ENCODE results near the gene MAP3K15. TPM values are rescaled to one million over a fixed set of nuclear protein-coding genes. Genes with fewer than 3 reads are reported as not detected.
A peak's percentile ranks its signal among the peaks of the same experiment; 100 is the strongest.

The MAP3K15 gene
- total RNA-seq, 1 donor from 2014 or later, result 1.4 TPM

DNA sequence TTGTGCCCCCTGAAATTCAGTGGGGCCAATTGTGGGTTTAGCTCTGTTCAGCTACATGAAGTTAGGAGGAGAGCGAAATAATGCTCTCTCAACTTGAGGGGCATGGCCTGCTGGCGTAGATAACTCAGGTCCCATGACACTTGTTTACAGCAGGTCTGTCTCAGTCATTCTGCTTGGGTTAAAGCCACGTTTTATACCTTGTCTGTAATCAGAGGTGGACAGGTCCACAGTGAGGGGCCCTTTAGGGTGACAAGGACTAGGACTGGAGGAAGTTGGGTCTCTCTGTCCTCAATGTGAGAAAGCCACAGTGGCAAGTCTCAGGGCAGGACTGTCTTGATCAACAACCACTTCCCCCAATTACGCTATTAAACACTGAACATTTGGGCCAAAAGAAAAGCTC, 122.6 kb downstream of the MAP3K15 start:
- no peak for DNase-seq

DNA sequence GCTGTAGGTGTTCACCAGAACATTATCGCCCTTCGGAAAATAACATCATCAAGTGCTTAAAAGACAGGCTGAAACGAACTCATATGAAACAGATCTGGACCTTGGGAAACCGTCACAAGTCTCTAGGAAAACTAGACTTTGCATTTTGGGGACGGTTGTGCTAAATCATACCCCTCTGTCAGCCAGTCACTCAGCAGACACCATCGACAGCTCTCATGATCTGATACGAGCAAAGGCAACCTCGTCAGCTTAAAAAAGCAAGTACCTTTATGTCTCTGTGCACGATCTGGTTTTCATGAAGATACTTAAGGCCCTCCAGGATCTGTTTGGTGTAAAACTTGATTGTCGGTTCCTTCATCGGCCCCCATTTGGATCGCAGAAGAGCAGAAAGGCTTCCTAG, 123.2 kb downstream of the MAP3K15 start:
- no peak for DNase-seq

GRCh38 chrX:19389227-19389845, 126.0 kb downstream of the MAP3K15 start:
- no peak for DNase-seq

- no peak for DNase-seq
These were observed 126.6 kb downstream of the MAP3K15 start for GRCh38 chrX:19388741-19389140.

- DNase-seq, result no peak
These were observed 127.1 kb downstream of the MAP3K15 start for GRCh38 chrX:19388064-19388679.

- no peak for DNase-seq
These were observed 128.6 kb downstream of the MAP3K15 start for GRCh38 chrX:19386679-19387078.

GRCh38 chrX:19382555-19383145, 132.7 kb downstream of the MAP3K15 start:
- no peak for DNase-seq

DNA sequence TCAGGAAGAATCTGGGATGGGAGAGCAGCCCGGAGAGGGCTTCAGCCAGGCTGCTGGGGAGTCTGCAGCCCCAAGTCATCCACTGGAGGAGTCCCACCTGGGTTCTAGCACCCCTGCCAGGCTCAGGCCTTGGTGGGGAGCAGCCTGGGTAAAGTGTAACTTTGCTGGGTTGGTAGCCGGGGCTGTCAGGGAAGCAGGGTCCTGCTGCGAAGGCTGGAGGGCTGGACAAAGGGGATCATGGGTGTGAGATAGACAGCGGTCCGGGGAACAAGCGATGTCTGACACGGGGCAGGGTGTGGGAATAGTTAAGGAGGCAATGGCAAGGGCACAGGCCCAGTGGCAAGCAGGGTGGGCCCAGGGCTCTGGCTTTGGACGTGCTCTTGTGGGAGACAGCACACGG, 134.0 kb downstream of the MAP3K15 start:
- DNase-seq, result no peak

GRCh38 chrX:19377799-19378198, 137.5 kb downstream of the MAP3K15 start:
- DNase-seq, result no peak

DNA sequence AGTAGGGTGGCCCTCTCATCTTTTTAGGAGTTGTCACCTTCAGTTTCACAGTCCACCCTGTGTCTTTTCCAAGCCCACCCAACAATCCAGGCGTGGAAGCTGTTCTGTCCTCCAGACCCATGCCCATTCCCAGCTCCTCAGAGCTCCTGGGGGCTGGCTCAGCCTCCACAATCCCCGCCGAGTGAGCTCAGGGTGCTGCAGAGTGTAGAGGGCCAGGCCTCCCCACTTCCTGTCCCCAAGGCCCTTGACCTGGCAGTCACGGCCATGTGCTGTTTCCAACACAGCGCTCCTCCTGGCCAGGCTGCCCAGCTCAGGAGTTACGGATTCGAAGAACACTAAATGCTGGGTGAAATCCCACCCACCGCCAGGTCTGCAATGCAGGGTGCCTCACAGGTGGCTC, 139.8 kb downstream of the MAP3K15 start:
- DNase-seq, result no peak

GRCh38 chrX:19373351-19373891, 141.9 kb downstream of the MAP3K15 start:
- no peak for DNase-seq

DNA sequence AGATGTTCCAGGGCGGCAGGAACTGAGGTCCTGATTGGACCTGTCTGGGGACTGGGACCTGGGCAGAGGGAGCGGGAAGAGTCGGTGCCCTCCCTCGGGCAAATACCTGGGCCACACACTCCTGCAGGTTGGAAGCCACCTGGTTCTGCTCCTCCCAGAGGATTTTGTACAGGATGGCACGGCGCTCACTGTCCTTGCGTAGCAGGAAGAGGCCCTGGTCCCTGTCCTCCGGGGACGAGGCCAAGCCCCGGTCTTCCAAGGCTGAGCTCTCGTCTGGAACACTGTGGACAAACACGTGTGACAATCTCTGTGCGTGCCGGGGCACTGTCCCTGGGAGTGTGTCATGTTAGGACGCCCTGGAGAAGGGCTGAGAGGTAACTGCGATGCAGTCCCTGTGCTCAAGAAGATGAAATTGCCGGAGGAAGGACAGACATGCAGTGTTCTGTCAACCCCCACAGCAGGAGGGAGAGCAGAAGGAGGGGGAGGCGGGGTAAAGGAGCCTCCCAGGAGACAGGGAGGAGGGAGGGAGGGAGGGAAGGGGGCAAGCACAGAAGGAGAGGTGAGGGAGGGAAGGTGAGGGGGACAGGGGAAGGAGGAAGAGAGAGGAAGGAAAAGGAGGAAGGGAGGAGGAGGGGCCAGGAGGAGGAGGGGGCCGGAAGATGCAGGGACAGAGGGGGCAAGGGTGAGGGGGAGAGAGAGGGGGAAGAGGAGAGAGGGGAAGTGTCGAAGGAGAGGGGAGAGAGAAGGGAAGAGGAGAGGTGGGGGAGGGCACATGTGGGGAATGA, 142.6 kb downstream of the MAP3K15 start:
- DNase-seq, result no peak

- DNase-seq, result peak; percentile 5
These were observed 143.2 kb downstream of the MAP3K15 start for GRCh38 chrX:19372170-19372546.

- no peak for DNase-seq
These were observed 145.2 kb downstream of the MAP3K15 start for GRCh38 chrX:19370061-19370460.

GRCh38 chrX:19368576-19368975, 146.7 kb downstream of the MAP3K15 start:
- DNase-seq, result no peak

DNA sequence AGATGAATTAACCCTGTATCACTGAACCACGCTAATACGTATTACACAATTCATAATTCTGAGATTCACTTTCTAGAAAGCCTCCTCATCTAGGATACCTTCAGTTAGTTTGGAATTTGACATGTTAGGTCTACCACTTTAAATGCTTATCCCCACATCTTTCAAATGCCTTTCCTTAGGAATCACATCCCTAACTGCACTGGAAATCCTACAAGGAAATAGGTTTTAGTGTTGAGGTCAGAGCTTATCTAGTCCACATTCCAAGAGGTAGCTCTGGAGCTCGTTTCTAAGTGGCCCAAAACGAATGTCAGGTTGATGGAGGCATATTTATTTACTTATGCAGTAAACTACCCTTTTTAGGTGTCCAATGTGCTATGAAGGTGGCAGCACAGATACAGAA, 153.6 kb downstream of the MAP3K15 start:
- DNase-seq, result no peak

- no peak for DNase-seq
These were observed 154.4 kb downstream of the MAP3K15 start for GRCh38 chrX:19360903-19361302.

DNA sequence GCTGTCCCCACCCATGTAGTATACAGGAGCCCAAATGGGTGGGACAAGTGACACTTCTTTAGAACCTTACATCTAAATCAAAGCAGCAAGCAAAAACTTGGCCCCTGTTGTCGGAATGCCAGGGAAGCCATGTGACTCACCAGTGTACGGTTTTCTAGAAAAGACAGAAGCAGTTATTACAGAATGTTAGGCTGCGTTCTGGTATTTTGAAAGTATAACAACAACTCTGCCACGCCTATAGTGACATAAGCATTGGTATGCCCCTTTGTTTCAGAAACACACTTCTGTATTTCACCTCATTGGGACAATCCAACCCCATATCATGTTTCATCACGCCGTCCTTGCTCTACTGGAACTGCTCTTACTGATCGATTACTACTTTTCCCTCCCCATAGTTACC, 156.8 kb downstream of the MAP3K15 start:
- no peak for DNase-seq

DNA sequence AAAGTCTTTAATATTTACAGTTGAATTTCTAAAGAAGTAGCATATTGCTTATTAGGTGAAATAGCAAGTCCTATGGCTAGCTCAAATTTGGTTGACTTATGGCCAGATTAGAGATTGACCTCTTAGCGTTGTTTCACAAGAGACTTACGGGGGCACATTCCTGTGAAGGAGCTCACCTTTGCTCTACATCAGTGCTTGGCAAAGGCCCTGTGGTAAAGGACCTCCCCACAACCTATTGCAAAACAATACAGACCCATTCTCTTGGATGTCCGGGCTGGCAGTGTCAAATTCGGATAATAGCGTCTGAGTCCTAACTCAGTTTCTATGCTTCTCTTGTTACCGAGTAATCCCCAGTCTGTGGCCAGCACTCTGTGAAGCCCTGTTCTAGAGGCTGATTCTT, 160.7 kb downstream of the MAP3K15 start:
- no peak for DNase-seq

GRCh38 chrX:19350941-19351384, 164.3 kb downstream of the MAP3K15 start:
- no peak for DNase-seq

DNA sequence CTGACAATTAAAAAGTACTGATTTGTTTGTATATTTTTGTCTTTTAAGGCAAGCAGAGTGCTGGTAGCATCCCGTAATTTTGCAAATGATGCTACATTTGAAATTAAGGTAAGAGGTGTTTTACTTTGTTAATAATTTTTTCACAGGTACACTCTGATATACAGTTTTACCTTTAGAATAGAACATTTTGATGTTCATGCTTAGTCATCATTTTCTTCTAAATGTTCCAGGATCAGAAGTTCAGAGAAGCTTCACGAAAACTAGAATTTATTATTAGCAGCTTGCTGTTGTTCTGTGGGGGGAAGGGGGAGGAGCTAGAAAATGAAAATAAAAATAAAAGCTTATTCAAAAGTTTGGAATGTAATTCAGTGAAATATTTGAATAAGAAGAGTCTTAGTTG, 166.0 kb downstream of the MAP3K15 start:
- no peak for DNase-seq

- DNase-seq, result no peak
These were observed 167.4 kb downstream of the MAP3K15 start for GRCh38 chrX:19347916-19348315.

- no peak for DNase-seq
These were observed 170.6 kb downstream of the MAP3K15 start for GRCh38 chrX:19344661-19345060.
